ENCODE results near the gene ARHGDIG. TPM values are rescaled to one million over a fixed set of nuclear protein-coding genes. Genes with fewer than 3 reads are reported as not detected.

Gene ARHGDIG
- total RNA-seq, 1 donor from 2014 or later, result 2.5 TPM

DNA sequence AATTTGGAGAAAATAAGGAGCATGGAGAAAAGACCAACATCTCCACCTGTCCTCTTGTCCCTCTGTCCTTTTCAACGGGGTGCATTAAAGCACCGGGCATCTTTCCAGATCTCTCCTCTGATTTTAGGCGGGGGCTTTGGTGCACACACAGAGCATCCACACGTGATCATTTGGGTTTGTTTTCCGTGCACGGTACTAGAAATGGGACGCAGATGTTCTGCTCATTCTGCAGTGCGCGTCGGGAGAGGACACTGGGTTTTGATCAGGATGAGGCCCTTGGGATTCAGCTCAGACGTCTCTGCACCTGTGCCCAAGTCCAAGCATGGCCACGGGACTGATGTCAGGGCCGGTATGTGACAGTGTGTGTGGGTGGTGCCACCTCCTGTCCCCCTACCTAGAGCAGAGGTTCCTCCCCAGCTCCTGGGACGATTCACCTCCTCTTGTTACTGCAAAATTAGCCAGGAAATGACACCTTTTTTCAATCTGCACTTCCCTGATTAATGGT, 34.5 kb downstream of the ARHGDIG start:
- H3K9me3 Mint-ChIP-seq, result no peaks in the 10 kb centered on the region
- DNase-seq (ENCODE audit: extremely low spot score, unreplicated experiment), result no peak
- no peak overlapping the region for H3K27ac Mint-ChIP-seq
- no peak overlapping the region for H3K4me3 Mint-ChIP-seq
- H3K27me3 Mint-ChIP-seq, result no peaks in the 10 kb centered on the region
- no peaks in the 10 kb centered on the region for H3K36me3 Mint-ChIP-seq
- TF ChIP-seq, protein P1, sequence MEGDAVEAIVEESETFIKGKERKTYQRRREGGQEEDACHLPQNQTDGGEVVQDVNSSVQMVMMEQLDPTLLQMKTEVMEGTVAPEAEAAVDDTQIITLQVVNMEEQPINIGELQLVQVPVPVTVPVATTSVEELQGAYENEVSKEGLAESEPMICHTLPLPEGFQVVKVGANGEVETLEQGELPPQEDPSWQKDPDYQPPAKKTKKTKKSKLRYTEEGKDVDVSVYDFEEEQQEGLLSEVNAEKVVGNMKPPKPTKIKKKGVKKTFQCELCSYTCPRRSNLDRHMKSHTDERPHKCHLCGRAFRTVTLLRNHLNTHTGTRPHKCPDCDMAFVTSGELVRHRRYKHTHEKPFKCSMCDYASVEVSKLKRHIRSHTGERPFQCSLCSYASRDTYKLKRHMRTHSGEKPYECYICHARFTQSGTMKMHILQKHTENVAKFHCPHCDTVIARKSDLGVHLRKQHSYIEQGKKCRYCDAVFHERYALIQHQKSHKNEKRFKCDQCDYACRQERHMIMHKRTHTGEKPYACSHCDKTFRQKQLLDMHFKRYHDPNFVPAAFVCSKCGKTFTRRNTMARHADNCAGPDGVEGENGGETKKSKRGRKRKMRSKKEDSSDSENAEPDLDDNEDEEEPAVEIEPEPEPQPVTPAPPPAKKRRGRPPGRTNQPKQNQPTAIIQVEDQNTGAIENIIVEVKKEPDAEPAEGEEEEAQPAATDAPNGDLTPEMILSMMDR (conservative IDR thresholded peaks at IDR 0.05), result no peak
- H3K4me1 Mint-ChIP-seq (ENCODE audit: unreplicated experiment), result peaks cover 4% of the 10 kb centered on the region

DNA sequence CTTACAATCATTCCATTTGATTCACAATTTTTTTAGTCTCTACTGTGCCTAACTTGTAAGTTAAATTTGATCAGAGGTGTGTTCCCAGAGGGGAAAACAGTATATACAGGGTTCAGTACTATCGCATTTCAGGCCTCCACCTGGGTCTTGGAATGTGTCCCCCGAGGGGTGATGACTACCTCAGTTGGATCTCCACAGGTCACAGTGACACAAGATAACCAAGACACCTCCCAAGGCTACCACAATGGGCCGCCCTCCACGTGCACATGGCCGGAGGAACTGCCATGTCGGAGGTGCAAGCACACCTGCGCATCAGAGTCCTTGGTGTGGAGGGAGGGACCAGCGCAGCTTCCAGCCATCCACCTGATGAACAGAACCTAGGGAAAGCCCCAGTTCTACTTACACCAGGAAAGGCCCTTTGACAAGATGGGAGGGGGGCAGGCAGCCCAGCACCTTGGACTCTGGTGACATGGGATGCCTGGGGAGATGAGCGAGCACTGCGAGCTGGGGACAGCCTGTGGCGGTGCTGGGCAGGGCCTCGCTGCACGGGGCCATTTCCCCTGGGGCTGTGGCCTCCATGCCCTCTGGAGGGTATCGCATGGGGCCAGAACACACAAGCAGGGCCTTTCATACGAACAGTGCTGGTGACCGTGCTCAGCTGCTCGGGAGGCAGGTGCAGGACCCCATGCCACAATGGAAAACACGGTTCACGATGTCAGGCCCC, 36.5 kb downstream of the ARHGDIG start:
- Mint-ChIP-seq H3K4me3 (no peak overlapping the region), H3K36me3 (peaks cover 4% of the 10 kb centered on the region), H3K27me3 (no peaks in the 10 kb centered on the region), H3K4me1 (ENCODE audit: unreplicated experiment) (peaks cover 4% of the 10 kb centered on the region), H3K27ac (no peak overlapping the region), H3K9me3 (no peaks in the 10 kb centered on the region)
- DNase-seq (ENCODE audit: extremely low spot score, unreplicated experiment), result no peak
- TF ChIP-seq, protein P1 (conservative IDR thresholded peaks at IDR 0.05), result no peak

GRCh38 chr16:317583-317982, 37.2 kb downstream of the ARHGDIG start:
- DNase-seq (ENCODE audit: extremely low spot score, unreplicated experiment), result no peak
- no peaks in the 10 kb centered on the region for H3K27me3 Mint-ChIP-seq
- peaks cover 4% of the 10 kb centered on the region for H3K4me1 Mint-ChIP-seq (ENCODE audit: unreplicated experiment)
- no peak overlapping the region for H3K4me3 Mint-ChIP-seq
- TF ChIP-seq, protein P1 (conservative IDR thresholded peaks at IDR 0.05), result no peak
- H3K9me3 Mint-ChIP-seq, result no peaks in the 10 kb centered on the region
- no peak overlapping the region for H3K27ac Mint-ChIP-seq
- peaks cover 4% of the 10 kb centered on the region for H3K36me3 Mint-ChIP-seq

DNA sequence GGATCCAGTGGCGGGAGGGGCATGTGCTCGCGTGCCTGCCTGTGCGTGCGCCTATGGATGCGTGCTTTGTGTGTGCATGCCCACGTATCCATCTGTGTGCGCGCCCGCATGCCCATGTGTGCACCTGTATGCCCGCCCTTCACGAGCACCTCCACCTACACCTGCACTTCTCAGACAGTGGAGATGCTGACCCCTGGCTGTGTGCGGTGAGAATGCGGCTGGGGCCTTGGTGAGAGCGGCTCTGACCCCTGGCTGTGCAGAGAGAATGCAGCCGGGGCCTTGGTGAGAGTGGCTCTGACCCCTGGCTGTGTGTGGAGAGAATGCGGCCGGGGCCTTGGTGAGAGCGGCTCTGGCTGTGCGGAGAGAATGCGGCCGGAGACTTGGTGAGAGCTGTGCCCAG, 38.2 kb downstream of the ARHGDIG start:
- no peaks in the 10 kb centered on the region for H3K9me3 Mint-ChIP-seq
- no peak overlapping the region for H3K4me3 Mint-ChIP-seq
- no peak overlapping the region for H3K27ac Mint-ChIP-seq
- DNase-seq (ENCODE audit: extremely low spot score, unreplicated experiment), result no peak
- peaks cover 4% of the 10 kb centered on the region for H3K4me1 Mint-ChIP-seq (ENCODE audit: unreplicated experiment)
- TF ChIP-seq, protein P1 (conservative IDR thresholded peaks at IDR 0.05), result peak; percentile 59
- H3K36me3 Mint-ChIP-seq, result peaks cover 4% of the 10 kb centered on the region
- no peaks in the 10 kb centered on the region for H3K27me3 Mint-ChIP-seq

GRCh38 chr16:320206-320605, 39.8 kb downstream of the ARHGDIG start:
- Mint-ChIP-seq H3K9me3 (no peaks in the 10 kb centered on the region), H3K4me1 (ENCODE audit: unreplicated experiment) (peaks cover 4% of the 10 kb centered on the region), H3K27ac (no peak overlapping the region), H3K36me3 (peaks cover 4% of the 10 kb centered on the region), H3K27me3 (no peaks in the 10 kb centered on the region), H3K4me3 (no peak overlapping the region)
- DNase-seq (ENCODE audit: extremely low spot score, unreplicated experiment), result no peak
- TF ChIP-seq, protein P1 (conservative IDR thresholded peaks at IDR 0.05), result no peak
